SK-N-SH (cell line): Measurements from ENCODE around the gene PDPK1. TPM values are rescaled to one million over a fixed set of nuclear protein-coding genes. Genes with fewer than 3 reads are reported as not detected.
A peak's percentile ranks its signal among the peaks of the same experiment; 100 is the strongest.

Source experiments
- CTCF ChIA-PET: fragments of 300-600, 350-600 bp; formaldehyde crosslinking; extraction: SDS; loops from one replicate; lab custom pipeline; 2021; lab: Yijun Ruan, JAX
- POLR2A ChIA-PET: fragments of 350-600 bp; sonication (Branson Sonifier 250); formaldehyde crosslinking; extraction: SDS; loops from one replicate; lab custom pipeline; 2020; ENCODE audit warnings: antibody characterized with exemption, inconsistent platforms; lab: Yijun Ruan, JAX
- DNase-seq: peaks from one replicate; pipeline ENCODE4 v3.0.0; 2012
- H2AFZ ChIP-seq: fragments of 200-600 bp; sonication (generic); 2 replicates; pipeline ENCODE4 v1.8.1; 2016; ENCODE audit warnings: antibody characterized with exemption, mild to moderate bottlenecking, low read depth
- H3F3A ChIP-seq: fragments of 200-600 bp; sonication (generic); replicated peaks from 2 replicates; pipeline ENCODE3; 2016; ENCODE audit warnings: antibody characterized with exemption, mild to moderate bottlenecking; ENCODE audit not compliant: insufficient read depth
- H3K27ac ChIP-seq, 2 experiments: fragments of 200-500 bp in 1 of 2; fragments of 200-600 bp in 1 of 2; sonication (Bioruptor generic) in 1 of 2; sonication (generic), shearing (Covaris generic) in 1 of 2; 2 replicates each; pipeline versions ENCODE4 v1.5.1 to v1.6.1; 2014 to 2016; ENCODE audit warnings: low read depth in 2 of 2, inconsistent platforms in 1 of 2, low read length in 1 of 2, mild to moderate bottlenecking in 1 of 2, mixed read lengths in 1 of 2
- H3K27me3 ChIP-seq: fragments of 200-600 bp; sonication (generic), shearing (Covaris generic); 2 replicates; pipeline ENCODE4 v1.6.1; 2016; ENCODE audit warnings: mixed run types; ENCODE audit not compliant: insufficient read depth
- H3K36me3 ChIP-seq, 2 experiments: fragments of 200-500 bp in 1 of 2; fragments of 200-600 bp in 1 of 2; sonication (Bioruptor generic) in 1 of 2; sonication (generic) in 1 of 2; replicated peaks in 1 of 2; 2 replicates each; pipeline versions ENCODE3 to v1.5.1; 2014 to 2016; ENCODE audit warnings: low read length in 1 of 2, mild to moderate bottlenecking in 1 of 2; ENCODE audit not compliant: insufficient read depth in 2 of 2, control insufficient read depth in 1 of 2
- H3K4me1 ChIP-seq, 2 experiments: fragments of 200-500 bp in 1 of 2; fragments of 200-600 bp in 1 of 2; sonication (Bioruptor generic) in 1 of 2; sonication (generic), shearing (Covaris generic) in 1 of 2; 2 replicates each; pipeline versions ENCODE4 v1.5.1 to v1.6.1; 2014 to 2016; ENCODE audit warnings: low read depth in 1 of 2, low read length in 1 of 2, mixed run types in 1 of 2; ENCODE audit not compliant: insufficient read depth in 2 of 2, control insufficient read depth in 1 of 2
- H3K4me2 ChIP-seq: fragments of 200-600 bp; sonication (generic), shearing (Covaris generic); 2 replicates; pipeline ENCODE4 v1.6.1; 2017; ENCODE audit warnings: mixed run types
- H3K4me3 ChIP-seq, 2 experiments: fragments of 200-500 bp in 1 of 2; fragments of 200-600 bp in 1 of 2; sonication (Bioruptor generic) in 1 of 2; sonication (generic), shearing (Covaris generic) in 1 of 2; 2 replicates each; pipeline versions ENCODE4 v1.5.1 to v1.8.1; 2014 to 2016; ENCODE audit warnings: low read depth in 2 of 2, inconsistent platforms in 1 of 2, low read length in 1 of 2, mild to moderate bottlenecking in 1 of 2, mixed read lengths in 1 of 2, moderate library complexity in 1 of 2
- H3K79me2 ChIP-seq: fragments of 200-600 bp; sonication (generic); 2 replicates; pipeline ENCODE4 v1.8.1; 2017; ENCODE audit warnings: mild to moderate bottlenecking; ENCODE audit not compliant: insufficient read depth
- H3K9ac ChIP-seq: fragments of 200-600 bp; sonication (generic); 2 replicates; pipeline ENCODE4 v1.6.1; 2017; ENCODE audit warnings: mixed run types
- H3K9me2 ChIP-seq: fragments of 200-600 bp; sonication (generic); 2 replicates; pipeline ENCODE4 v1.6.1; 2017; ENCODE audit warnings: mixed run types
- H3K9me3 ChIP-seq: fragments of 200-600 bp; sonication (generic); 2 replicates; pipeline ENCODE4 v1.6.1; 2017; ENCODE audit warnings: mixed run types, mild to moderate bottlenecking, moderate library complexity
- H4K20me1 ChIP-seq: fragments of 200-600 bp; sonication (generic); 2 replicates; pipeline ENCODE4 v1.6.1; 2017; ENCODE audit warnings: mild to moderate bottlenecking, mixed run types; ENCODE audit not compliant: insufficient read depth
- CHD2 ChIP-seq: fragments of 150-350 bp; IDR thresholded peaks from 2 replicates; pipeline ENCODE4 v1.6.1; 2018; ENCODE audit warnings: low read length; ENCODE audit not compliant: partially characterized antibody
- ELF1 ChIP-seq: IDR thresholded peaks from 2 replicates; pipeline ENCODE4 v1.4.0; 2012
- EZH2phosphoT487 ChIP-seq: fragments of 200-600 bp; sonication (generic); IDR thresholded peaks from 2 replicates; pipeline ENCODE4 v1.6.1; 2017; ENCODE audit warnings: low read depth, mixed run types, mild to moderate bottlenecking, antibody characterized with exemption, moderate library complexity, borderline replicate concordance
- FOSL2 ChIP-seq: IDR thresholded peaks from 2 replicates; pipeline ENCODE4 v1.4.0; 2012; ENCODE audit warnings: low read depth, mild to moderate bottlenecking, moderate library complexity, borderline replicate concordance
- GABPA ChIP-seq: IDR thresholded peaks from 2 replicates; pipeline ENCODE4 v1.4.0; 2012; ENCODE audit warnings: low read depth, mild to moderate bottlenecking
- MAX ChIP-seq: IDR thresholded peaks from 2 replicates; pipeline ENCODE4 v1.4.0; 2012; ENCODE audit warnings: low read depth
- MEF2A ChIP-seq: IDR thresholded peaks from 2 replicates; pipeline ENCODE4 v1.4.0; 2012; ENCODE audit warnings: low read depth, borderline replicate concordance
- MXI1 ChIP-seq: IDR thresholded peaks from 2 replicates; pipeline ENCODE4 v1.6.1; 2012; ENCODE audit warnings: mild to moderate bottlenecking, low read depth, low read length, improper control_type of control experiment
- NRF1 ChIP-seq: IDR thresholded peaks from 2 replicates; pipeline ENCODE4 v1.6.1; 2012; ENCODE audit warnings: low read depth, mild to moderate bottlenecking, low read length
- RAD21 ChIP-seq: IDR thresholded peaks from 2 replicates; pipeline ENCODE4 v1.6.1; 2012; ENCODE audit warnings: mild to moderate bottlenecking, low read length
- RCOR1 ChIP-seq: fragments of 150-350 bp; IDR thresholded peaks from 2 replicates; pipeline ENCODE4 v1.6.1; 2017; ENCODE audit warnings: antibody characterized with exemption, low read length
- RXRA ChIP-seq: IDR thresholded peaks from 2 replicates; pipeline ENCODE4 v1.4.0; 2012; ENCODE audit warnings: low read depth, mild to moderate bottlenecking, borderline replicate concordance
- SIN3A ChIP-seq: IDR thresholded peaks from 2 replicates; pipeline ENCODE4 v1.6.1; 2012; ENCODE audit warnings: low read depth, mild to moderate bottlenecking, low read length, moderate library complexity, borderline replicate concordance
- TAF1 ChIP-seq: IDR thresholded peaks from 2 replicates; pipeline ENCODE4 v1.6.1; 2012; ENCODE audit warnings: low read depth, mild to moderate bottlenecking, low read length, moderate library complexity, borderline replicate concordance
- WGBS: methylation state at CpG from one replicate; pipeline ENCODE4 v1.1.6; 2017; ENCODE audit warnings: low lambda C conversion rate; 5-methylcytosine and 5-hydroxymethylcytosine counted together
- polyA plus RNA-seq, 3 experiments: library from polyadenylated mRNA; depleted of rRNA; stranded (reverse); fragments of >200 nt; gene quantifications; 2 replicates each; pipeline ENCODE4 v1.2.3, GENCODE V29; 2012
- TF ChIP-seq, protein P1 (sequence below): IDR thresholded peaks from 2 replicates; pipeline ENCODE4 v1.4.0; 2012; ENCODE audit warnings: low read depth, borderline replicate concordance
- TF ChIP-seq, protein P2 (sequence below): fragments of 200-600 bp; sonication (generic); IDR thresholded peaks from 2 replicates; pipeline ENCODE4 v1.6.1; 2017; ENCODE audit warnings: antibody characterized with exemption, mild to moderate bottlenecking, moderate library complexity
- TF ChIP-seq, protein P3 (sequence below): fragments of 150-350 bp; IDR thresholded peaks from 2 replicates; pipeline ENCODE4 v1.6.1; 2017; ENCODE audit warnings: antibody characterized with exemption, low read length, low read depth, borderline replicate concordance

PDPK1 gene
- polyA plus RNA-seq, 1 of the 3 experiments (the other 2 are of a cell fraction) = 22.0 TPM

DNA sequence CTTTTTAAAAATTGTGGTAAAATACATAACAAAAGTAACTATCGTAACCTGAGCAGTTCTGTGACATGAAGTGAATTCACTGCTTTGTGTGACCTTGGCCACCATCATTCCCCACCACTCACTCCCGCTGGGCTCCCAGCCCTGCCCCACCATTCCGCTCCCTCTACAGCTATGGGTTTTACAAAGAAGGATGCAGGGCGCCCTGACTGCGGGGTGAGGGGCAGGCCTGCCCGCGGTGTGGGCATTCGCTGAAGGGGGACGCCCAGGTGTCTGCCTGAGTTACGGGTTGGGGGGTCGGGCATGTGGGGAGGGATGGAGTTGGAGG lies 6.5 kb upstream of the PDPK1 start, which contains the start of gene CEMP1:
TSS of gene CEMP1 (minus strand) at position 38 of the 325 bp plus-strand sequence. CDS start 335 bp downstream, outside the sequence.
- Histone ChIP-seq H3K36me3 (peaks cover 0 to 15% of the 10 kb centered on the region in 2 experiments), H3K27ac (peak within 1 kb of the TSS; percentile 67 to 84), H3K9me2 (no peaks in the 10 kb centered on the region), H3K9ac (peak within 1 kb of the TSS; percentile 63), H3F3A (peaks cover 19% of the 10 kb centered on the region), H3K4me1 (peaks cover 0 to 8% of the 10 kb centered on the region in 2 experiments; a peak in 2 of 4 replicates), H4K20me1 (no peaks in the 10 kb centered on the region), H3K79me2 (no peaks in the 10 kb centered on the region), H3K4me2 (peak within 1 kb of the TSS; percentile 95), H2AFZ (peak within 1 kb of the TSS; percentile 79; the same call in 1 of the 2 replicates), H3K27me3 (no peaks in the 10 kb centered on the region), H3K9me3 (no peaks in the 10 kb centered on the region), H3K4me3 (peak within 1 kb of the TSS; percentile 58 to 67)
- 40% methylated on average over 9 of the region's 11 CpGs for WGBS
- ChIA-PET POLR2A (interaction anchor here (0.6 to 2.2 kb wide), 3 partner anchors 11 to 376 kb away, joined by 3 to 15 read pairs (median 5); partner anchors contain the start of gene AMDHD2), CTCF (interaction anchor here (0.6 to 1.0 kb wide), 3 partner anchors 12 to 101 kb away, joined by 3 to 5 read pairs (median 3); partner anchors contain the start of gene AMDHD2)
- TF ChIP-seq CHD2 (no peak), RXRA (no peak), GABPA (no peak), MAX (no peak), RCOR1 (no peak), RAD21 (no peak), TAF1 (no peak)
- TF ChIP-seq, protein P1, sequence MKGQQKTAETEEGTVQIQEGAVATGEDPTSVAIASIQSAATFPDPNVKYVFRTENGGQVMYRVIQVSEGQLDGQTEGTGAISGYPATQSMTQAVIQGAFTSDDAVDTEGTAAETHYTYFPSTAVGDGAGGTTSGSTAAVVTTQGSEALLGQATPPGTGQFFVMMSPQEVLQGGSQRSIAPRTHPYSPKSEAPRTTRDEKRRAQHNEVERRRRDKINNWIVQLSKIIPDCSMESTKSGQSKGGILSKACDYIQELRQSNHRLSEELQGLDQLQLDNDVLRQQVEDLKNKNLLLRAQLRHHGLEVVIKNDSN = no peak
- TF ChIP-seq, protein P2, sequence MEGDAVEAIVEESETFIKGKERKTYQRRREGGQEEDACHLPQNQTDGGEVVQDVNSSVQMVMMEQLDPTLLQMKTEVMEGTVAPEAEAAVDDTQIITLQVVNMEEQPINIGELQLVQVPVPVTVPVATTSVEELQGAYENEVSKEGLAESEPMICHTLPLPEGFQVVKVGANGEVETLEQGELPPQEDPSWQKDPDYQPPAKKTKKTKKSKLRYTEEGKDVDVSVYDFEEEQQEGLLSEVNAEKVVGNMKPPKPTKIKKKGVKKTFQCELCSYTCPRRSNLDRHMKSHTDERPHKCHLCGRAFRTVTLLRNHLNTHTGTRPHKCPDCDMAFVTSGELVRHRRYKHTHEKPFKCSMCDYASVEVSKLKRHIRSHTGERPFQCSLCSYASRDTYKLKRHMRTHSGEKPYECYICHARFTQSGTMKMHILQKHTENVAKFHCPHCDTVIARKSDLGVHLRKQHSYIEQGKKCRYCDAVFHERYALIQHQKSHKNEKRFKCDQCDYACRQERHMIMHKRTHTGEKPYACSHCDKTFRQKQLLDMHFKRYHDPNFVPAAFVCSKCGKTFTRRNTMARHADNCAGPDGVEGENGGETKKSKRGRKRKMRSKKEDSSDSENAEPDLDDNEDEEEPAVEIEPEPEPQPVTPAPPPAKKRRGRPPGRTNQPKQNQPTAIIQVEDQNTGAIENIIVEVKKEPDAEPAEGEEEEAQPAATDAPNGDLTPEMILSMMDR = no peak
- no peak for DNase-seq

GRCh38 chr16:2531696-2532493 lies 5.9 kb upstream of the PDPK1 start:
- no peaks in the 10 kb centered on the region for H3K9me3 ChIP-seq
- peak overlapping the region; percentile 67 to 84 for H3K27ac ChIP-seq
- H2AFZ ChIP-seq = peak overlapping the region; percentile 79; the same call in 1 of the 2 replicates
- H3K36me3 ChIP-seq = peaks cover 0 to 15% of the 10 kb centered on the region in 2 experiments
- H3K4me2 ChIP-seq = peak overlapping the region; percentile 95
- H3K27me3 ChIP-seq = no peaks in the 10 kb centered on the region
- peak; percentile 99 for DNase-seq
- H4K20me1 ChIP-seq = no peaks in the 10 kb centered on the region
- peak overlapping the region; percentile 63 for H3K9ac ChIP-seq
- H3K79me2 ChIP-seq = no peaks in the 10 kb centered on the region
- WGBS = 2% methylated on average over 30 of the region's 84 CpGs
- peak overlapping the region; percentile 58 to 67 for H3K4me3 ChIP-seq
- POLR2A ChIA-PET = interaction anchor here (0.6 to 2.2 kb wide), 4 partner anchors 12 to 317 kb away, joined by 3 to 15 read pairs (median 6); partner anchors contain the start of genes AMDHD2 and ATP6V0C
- H3F3A ChIP-seq = peaks cover 19% of the 10 kb centered on the region
- peaks cover 0 to 8% of the 10 kb centered on the region in 2 experiments; a peak in 2 of 4 replicates for H3K4me1 ChIP-seq
- CTCF ChIA-PET = interaction anchor here (0.8 kb wide), 2 partner anchors 30 to 101 kb away, joined by 3 read pairs; no protein-coding TSS in a partner anchor
- H3K9me2 ChIP-seq = no peaks in the 10 kb centered on the region
- TF ChIP-seq, protein P1 = peak; percentile 43; the same call in 1 of the 2 replicates
- TF ChIP-seq EZH2phosphoT487 (no peak), TAF1 (peak; percentile 61; the same call in 1 of the 2 replicates), FOSL2 (no peak; the same call in 1 of the 2 replicates), CHD2 (peak; percentile 56), NRF1 (peak; percentile 87), MXI1 (peak; percentile 93), MAX (peak; percentile 83), RXRA (no peak), RCOR1 (no peak), MEF2A (no peak), SIN3A (peak; percentile 45; the same call in 1 of the 2 replicates), ELF1 (0 out of 2 replicates have a peak, but pooled peaks have one; percentile 9)
- TF ChIP-seq, protein P3, sequence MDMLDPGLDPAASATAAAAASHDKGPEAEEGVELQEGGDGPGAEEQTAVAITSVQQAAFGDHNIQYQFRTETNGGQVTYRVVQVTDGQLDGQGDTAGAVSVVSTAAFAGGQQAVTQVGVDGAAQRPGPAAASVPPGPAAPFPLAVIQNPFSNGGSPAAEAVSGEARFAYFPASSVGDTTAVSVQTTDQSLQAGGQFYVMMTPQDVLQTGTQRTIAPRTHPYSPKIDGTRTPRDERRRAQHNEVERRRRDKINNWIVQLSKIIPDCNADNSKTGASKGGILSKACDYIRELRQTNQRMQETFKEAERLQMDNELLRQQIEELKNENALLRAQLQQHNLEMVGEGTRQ = peak; percentile 33; the same call in 1 of the 2 replicates
